Stomach (tissue), 4 donors: Measurements from ENCODE around the gene MAGEF1.

ENCODE experiments used
- EP300 ChIP-seq: sonication (generic); formaldehyde crosslinking; IDR thresholded peaks from one replicate; pipeline ENCODE4 v1.6.1; 2017; ENCODE audit warnings: antibody characterized with exemption
- POLR2AphosphoS5 ChIP-seq, 3 donors: sonication (generic); formaldehyde crosslinking; IDR thresholded peaks; one replicate each; pipeline ENCODE4 v1.6.1; 2016; ENCODE audit warnings: antibody characterized with exemption in 3 of 3

DNA sequence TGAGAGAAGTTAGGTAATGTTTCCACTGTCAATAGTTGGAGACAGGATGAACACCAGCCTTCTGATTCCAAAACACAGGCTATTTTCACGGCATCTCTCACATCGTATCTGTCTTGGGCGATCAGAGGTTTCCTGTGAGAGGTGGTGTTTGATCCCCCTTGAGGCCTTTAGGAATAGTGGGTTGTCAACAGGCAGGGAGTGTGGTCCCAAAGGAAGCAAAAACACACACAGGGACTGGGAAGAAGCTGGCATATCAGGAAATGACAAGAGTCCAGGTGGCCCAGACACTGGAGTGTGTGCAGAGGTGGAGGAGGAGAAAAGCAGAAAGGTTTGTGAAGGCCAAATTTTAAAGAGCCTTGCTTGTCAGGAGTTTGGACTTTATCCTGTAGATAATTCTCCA is 6.6 kb upstream of the MAGEF1 start:
- TF ChIP-seq EP300 (no peak), POLR2AphosphoS5 (IDR thresholded peaks at IDR 0.05) (no peak)
